Measurements from ENCODE around the gene UNC5B.

The UNC5B gene

DNA sequence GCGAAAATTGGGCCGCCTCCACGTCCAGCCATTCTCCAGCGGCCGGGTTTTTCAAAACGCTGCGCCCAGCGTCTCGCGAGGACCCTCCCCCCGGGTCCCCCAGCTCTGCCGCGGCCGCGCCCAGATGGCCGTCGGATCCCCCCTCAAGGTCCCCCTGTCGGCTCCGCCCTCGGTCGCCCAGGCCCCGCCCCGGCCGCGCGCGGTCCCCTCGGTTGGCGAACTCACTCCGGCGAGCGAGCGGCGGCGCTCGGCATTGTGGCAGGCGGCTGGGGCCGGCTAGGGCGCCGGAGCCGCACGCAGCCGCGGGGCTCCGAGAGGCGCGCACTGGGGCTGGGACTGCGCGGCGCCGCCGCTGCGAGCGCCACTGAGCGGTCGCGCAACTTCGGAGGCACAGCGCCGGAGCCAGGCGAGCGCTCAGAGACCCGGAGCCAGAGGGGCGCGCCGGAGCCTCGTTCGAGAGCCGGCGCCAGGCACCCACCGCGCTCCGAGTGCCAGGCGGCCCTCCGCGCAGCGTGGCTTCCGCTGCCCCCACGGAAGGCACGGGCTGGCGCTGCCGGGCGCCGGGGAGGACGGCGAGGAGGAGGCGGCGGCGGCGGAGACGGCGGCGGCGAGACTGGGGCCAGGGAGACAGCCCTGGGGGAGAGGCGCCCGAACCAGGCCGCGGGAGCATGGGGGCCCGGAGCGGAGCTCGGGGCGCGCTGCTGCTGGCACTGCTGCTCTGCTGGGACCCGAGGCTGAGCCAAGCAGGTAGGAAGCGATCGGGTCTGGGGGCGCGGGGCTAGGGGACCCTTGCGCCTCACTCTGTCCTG, at the start of gene UNC5B:
Gene UNC5B, plus strand, starts transcription at position 253 of the 809 bp plus-strand sequence. Its CDS starts 416 bp downstream, at position 669.
- peak; percentile 69 to 90 for DNase-seq

DNA sequence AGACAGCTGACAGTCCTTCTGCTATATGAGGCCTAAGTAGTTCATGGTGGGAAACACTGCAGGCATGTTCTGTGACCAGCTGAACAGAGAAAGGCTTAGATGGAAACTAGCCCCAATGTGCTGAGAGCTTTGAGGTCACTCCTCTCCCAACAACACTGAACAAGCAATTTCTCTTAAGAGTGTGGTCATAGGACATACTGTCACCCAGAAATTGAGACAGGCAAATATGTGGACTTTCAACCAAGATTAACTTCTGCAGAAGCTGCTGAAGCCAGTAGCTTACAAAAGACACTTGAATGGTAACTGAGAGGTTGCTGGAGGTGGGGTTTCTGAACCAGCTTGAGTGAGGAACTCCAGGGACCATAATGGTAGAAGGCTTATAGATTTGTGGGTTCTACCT, 38.9 kb upstream of the UNC5B start:
- no peak for DNase-seq

DNA sequence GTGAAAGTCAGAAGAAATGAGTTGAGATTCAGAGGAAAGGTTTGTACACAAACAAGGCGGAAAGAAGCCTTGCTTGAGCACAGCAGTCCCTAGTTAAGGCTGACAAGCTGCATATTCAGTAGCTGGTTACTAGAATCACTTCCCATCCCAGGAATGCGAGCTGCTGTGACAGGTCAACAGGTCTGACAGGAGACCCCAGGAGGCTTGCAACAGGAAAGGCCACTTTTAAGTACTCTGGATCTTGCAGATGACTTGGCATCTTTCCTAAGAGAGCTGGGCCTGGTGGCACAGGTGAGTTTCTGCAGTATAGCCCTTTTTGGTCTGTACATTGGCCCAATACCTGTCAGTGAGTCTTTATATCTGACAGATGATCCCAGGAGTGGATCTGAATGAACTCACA, 35.7 kb upstream of the UNC5B start:
- no peak for DNase-seq

DNA sequence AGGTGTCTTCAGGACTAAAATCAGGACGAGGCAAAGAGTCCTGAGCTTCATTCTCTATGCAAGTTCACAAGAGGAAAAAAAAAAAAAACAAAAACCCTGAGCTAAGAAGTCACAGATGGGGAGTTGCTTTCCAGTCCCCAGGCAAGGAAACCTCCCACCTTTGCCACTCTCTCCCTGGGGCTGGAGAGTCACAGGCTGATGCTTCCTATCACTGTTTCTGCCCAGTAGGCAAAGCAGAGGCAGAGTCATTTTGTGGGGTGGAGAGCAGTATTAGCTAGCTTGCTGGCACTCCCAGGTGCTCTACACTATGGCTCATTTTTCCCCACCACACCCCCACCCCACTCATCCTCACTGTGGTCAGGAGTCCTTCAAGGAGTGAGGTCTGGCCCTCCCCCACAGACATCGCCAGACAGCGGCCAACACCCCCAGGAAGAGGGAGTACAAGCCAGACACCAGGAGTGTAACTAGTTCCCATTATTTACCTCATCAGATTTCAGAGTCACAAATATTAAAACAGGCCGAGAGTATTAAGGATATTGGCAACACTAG, 34.6 kb upstream of the UNC5B start:
- no peak for DNase-seq

DNA sequence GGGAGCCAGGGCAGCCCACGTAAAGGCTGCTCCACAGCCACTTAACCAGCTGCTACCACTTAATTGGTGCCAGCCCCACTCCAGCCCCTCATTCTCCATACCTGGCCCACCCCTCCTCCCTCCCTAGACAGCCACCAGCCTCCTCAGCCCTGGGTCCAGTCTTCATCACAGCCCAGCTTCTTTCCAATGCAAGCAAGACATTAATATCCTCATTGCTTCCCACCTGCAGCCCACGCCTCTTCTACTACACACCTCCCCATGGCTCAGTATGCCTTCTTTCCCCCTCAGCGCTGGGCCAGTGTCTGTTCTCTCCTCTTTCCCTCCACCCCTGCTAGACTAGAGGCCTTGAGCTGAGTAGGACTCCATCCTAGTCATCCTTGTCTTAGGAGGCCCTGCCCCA, 33.5 kb upstream of the UNC5B start:
- no peak for DNase-seq

DNA sequence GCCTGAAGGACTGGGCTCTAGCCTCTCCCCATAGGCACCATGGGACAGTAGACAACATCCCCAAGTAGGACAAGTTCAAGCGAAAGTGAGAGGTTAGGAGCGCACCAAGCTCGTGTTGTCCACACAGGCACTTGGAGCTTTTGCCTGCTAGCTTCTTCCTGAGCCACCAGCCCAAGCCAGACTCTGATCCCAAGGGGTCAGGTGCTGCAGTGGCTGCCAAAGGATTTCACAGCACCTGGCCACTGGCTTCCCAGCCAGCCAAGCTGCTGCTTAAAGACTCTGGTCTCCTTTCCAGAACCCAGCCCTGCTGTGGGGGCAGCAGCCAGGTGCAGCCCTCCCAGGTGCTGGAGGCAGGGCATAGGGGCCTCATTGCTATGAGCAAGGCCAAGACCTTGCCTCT, 33.0 kb upstream of the UNC5B start:
- no peak for DNase-seq

GRCh38 chr10:71184421-71184820, 27.9 kb upstream of the UNC5B start:
- no peak for DNase-seq

DNA sequence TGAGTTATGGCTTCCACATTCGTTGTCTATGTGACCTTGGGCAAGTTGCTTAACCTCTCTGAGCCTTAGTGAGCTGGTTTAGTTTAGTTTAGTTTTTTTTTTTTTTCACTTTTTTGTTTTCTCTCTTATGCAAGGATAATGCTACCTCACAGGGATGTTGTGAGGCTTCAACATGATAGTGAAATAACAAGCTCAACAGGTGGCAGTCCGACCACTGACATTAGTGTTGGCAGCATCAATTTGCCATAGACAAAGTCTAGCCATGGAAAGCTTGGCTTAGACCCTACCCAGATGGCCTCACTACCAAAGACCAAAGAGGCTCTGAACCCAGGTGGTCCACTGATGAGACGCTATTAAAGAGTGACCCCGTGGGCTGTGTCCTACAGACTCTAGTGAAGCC, 27.2 kb upstream of the UNC5B start:
- DNase-seq, result no peak

GRCh38 chr10:71187197-71187596, 25.2 kb upstream of the UNC5B start:
- DNase-seq, result no peak

- no peak for DNase-seq
Observed at GRCh38 chr10:71187600-71187999, 24.8 kb upstream of the UNC5B start.

GRCh38 chr10:71188201-71188600, 24.2 kb upstream of the UNC5B start:
- no peak for DNase-seq

GRCh38 chr10:71191019-71191418, 21.4 kb upstream of the UNC5B start:
- no peak for DNase-seq

DNA sequence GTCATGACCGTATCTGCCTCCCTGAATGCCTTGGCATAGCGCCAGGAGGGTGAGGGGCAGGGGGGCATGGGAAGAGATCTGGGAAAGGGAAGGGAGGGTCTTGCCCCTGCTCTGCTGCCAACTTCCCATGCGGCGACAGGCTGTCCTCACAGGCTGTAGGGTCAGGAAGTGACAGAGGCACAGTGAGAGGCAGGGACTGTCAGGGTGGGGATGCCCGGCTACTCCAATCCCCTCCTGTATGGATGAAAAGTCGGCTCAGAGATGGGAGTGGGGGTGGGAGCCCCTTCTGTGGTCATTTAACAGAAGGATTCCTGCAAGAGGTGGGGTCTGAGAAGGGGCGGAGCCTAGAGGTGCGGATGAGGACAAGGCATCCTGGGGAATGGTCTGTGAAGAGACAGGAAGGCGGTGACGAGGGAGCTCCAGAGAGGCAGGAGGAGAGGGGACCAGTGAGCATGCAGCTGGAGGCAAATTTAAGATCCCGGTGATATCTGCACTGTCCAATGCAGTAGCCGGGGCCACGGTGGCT, 20.8 kb upstream of the UNC5B start:
- no peak for DNase-seq

DNA sequence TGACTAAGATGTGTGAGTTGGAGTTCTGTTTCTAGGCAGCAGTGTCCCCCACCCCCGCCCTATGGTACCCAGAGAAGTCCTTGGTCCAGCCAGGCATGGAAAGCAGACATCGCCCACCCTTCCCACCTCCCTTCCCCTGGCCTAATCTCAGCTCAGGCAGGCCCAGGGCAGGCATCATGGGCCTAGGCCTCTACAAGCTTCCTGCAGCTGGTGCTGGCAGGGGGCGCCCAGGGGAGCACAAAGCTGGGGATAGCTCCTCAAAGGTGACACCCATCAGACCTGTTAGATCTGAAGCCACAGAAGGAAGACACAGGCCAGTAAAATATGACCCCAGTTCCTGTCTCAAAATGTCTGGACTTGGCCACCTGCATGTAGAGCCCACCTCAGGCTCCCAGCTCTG, 18.9 kb upstream of the UNC5B start:
- no peak for DNase-seq

DNA sequence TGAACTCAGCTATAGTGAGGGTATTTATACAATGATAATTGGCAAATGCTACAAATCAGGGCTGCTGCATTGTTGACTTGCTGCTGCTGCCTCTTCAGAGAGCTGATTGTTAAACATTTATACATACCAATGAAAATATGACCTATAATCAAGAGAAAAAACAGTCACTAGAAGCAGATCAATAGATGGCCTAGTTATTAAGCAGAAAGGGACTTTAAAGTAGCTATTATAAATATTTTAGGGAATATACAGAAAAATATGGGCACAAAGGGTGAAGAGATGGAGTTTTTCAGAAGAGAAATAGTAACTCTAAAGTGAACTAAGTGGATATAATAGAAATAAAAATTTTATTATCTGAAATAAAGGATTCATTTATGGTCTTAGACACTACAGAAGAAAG, 14.4 kb upstream of the UNC5B start:
- DNase-seq, result no peak

GRCh38 chr10:71201849-71202248, 10.5 kb upstream of the UNC5B start:
- no peak for DNase-seq

GRCh38 chr10:71202314-71202713, 10.1 kb upstream of the UNC5B start:
- no peak for DNase-seq

- DNase-seq, result no peak
Observed at GRCh38 chr10:71203124-71203523, 9.2 kb upstream of the UNC5B start.

GRCh38 chr10:71203716-71204115, 8.7 kb upstream of the UNC5B start:
- no peak for DNase-seq

DNA sequence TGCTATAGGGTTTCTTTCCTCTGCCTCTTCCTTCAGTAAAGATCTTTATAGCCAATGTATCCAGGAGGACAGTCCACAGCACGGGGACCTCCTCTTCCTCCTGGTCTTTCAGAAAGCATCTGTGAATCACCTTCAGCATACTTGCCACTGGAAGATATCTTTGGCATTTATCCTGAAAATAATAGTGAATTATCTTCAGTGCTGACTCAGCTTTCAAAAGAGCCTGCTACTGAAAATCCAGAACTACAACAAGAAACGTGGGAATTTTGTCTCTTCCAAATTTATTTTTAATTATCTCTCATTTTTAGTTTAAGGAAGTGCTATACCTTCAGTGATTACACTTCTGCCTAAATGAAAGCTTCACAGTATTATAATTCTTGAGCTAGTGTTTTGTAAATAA, 7.6 kb upstream of the UNC5B start:
- DNase-seq, result no peak

DNA sequence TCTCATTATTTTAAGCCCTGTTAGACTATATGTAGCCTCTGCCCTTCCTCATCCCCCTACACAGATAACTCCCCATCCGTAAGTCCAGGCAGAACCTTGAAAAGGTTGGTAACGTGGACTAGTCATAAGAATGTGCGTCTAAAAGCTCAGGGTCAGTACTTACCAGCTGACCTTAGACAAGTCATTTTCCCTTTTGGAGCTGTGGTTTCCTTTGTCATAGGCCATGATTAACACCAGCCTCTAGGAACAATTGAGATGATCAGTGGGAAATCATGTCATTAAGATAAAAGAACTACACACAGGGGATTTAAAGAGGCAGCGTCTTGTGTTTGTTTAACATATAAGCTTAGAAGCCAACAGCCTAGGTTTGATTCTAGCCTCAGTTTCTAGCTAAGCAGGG, 6.9 kb upstream of the UNC5B start:
- no peak for DNase-seq

DNA sequence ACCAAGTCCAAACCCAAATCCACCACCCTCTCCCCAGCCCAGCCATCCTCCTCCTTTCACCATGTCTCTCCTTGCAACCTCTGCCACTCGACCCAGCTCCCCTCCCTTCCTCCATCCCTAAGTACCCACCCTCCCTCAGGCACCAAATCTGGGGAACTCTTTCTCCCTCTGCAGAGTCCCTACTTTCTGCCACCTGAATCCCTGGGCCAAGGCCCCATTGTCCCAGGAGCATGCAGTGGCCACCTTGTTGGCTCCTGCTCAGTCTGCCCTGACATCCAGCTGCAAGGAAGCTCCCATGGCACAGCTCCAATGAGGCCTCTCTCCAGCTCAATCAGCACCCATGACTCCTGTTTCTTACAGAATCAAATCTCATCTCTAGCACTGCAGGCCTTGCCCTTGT, 5.5 kb upstream of the UNC5B start:
- DNase-seq, result no peak

DNA sequence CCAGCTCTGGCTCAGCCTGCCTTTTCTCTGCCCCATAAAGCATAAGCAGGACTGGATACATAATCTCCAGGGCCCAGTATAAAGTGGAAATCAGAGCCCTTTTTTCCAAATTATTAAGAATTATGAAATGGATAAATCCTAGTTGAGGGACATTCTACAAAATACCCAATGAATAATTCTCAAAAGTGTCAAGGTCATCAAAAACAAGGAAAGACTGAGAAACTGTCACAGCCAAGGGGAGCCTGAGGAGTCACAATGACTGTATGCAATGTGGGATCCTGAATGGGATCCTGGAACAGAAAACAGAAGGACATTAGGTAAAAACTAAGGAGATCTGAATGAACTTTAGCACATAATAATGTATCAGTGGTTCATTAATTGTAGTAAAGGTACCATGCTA, 4.8 kb upstream of the UNC5B start:
- no peak for DNase-seq

- no peak for DNase-seq
Observed at GRCh38 chr10:71209352-71209715, 3.0 kb upstream of the UNC5B start.

All from inflammatory macrophage treated with lipopolysaccharide for 1 hour (primary cell).